MM.1S (cell line): ENCODE results near the gene SELENOF.

ENCODE experiments used
- CTCF ChIP-seq: fragments of 300-600 bp; sonication (generic); IDR thresholded peaks from 2 replicates; pipeline ENCODE4 v1.5.1; 2016; ENCODE audit warnings: antibody characterized with exemption, low read length, mixed read lengths
- EZH2 ChIP-seq: fragments of 300-600 bp; sonication (generic); optimal IDR thresholded peaks from 2 replicates; pipeline ENCODE3; 2017; ENCODE audit warnings: low read depth, mild to moderate bottlenecking, antibody characterized with exemption, low read length, mixed read lengths
- EZH2phosphoT487 ChIP-seq: fragments of 300-600 bp; sonication (generic); IDR thresholded peaks from 2 replicates; pipeline ENCODE4 v1.6.1; 2018; ENCODE audit warnings: antibody characterized with exemption, low read length

GRCh38 chr1:86821956-86822355 lies 92.0 kb downstream of the SELENOF start:
- TF ChIP-seq CTCF (no peak), EZH2phosphoT487 (no peak), EZH2 (no peak)
